HepG2 (cell line): Measurements from ENCODE around the gene CREB1.

Experiments
- ATF1 ChIP-seq: IDR thresholded peaks from 2 replicates; pipeline ENCODE4 v1.6.1; 2016; ENCODE audit warnings: mild to moderate bottlenecking, control low read depth
- CHCHD3 ChIP-seq: sonication (generic); formaldehyde crosslinking; IDR thresholded peaks from 2 replicates; pipeline ENCODE4 v1.8.0; 2022; ENCODE audit warnings: mild to moderate bottlenecking, missing genetic modification reagents, moderate library complexity
- ONECUT2 ChIP-seq: sonication (generic); formaldehyde crosslinking; IDR thresholded peaks from 2 replicates; pipeline ENCODE4 v1.4.0; 2020; ENCODE audit warnings: missing genetic modification reagents
- SNAI1 ChIP-seq: sonication (generic); formaldehyde crosslinking; IDR thresholded peaks from 2 replicates; pipeline ENCODE4 v1.5.0; 2020; ENCODE audit warnings: mild to moderate bottlenecking, missing genetic modification reagents, borderline replicate concordance
- ZNF138 ChIP-seq: sonication (generic); formaldehyde crosslinking; IDR thresholded peaks from 2 replicates; pipeline ENCODE4 v1.5.0; 2020; ENCODE audit warnings: mild to moderate bottlenecking, low read depth, missing genetic modification reagents
- ZNF777 ChIP-seq: sonication (generic); formaldehyde crosslinking; IDR thresholded peaks from 2 replicates; pipeline ENCODE4 v1.4.0; 2020; ENCODE audit warnings: missing genetic modification reagents

DNA sequence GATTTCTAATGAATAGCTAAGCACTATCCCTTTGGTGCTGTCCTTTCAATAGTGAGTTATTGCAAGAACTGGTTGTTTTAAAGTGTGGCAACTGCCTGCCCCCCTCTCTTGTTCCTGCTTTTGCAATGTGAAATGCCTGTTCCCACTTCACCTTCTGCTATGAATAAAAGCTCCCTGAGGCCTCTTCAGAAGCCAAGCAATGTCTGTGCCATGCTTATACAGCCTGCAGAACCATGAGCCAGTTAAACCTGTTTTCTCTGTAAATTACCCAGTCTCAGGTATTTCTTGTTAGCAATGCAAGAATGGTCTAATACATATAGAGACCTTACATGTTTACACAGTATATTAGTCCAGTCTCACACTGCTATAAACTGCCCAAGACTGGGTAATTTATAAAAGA is 110.4 kb downstream of the CREB1 start:
- TF ChIP-seq SNAI1 (CRISPR knock-in tag) (no peak), ATF1 (CRISPR knock-in tag) (no peak), ZNF777 (no peak), ZNF138 (no peak), CHCHD3 (no peak), ONECUT2 (CRISPR knock-in tag) (no peak)
